WTC11 (cell line): ENCODE measurements around the gene CLDN22. TPM values are rescaled to one million over a fixed set of nuclear protein-coding genes. Genes with fewer than 3 reads are reported as not detected.

ENCODE experiments used
- ATAC-seq: fragments of 200-7000 bp; cut with Tn5 transposase; 2 replicates; pipeline ENCODE4 v1.10.0; 2021; ENCODE audit warnings: mild to moderate bottlenecking, moderate library complexity
- CTCF ChIA-PET: fragments of 300-600 bp; sonication (Branson Sonifier 250); formaldehyde crosslinking; loops from one replicate; lab custom pipeline; 2021; ENCODE audit warnings: antibody characterized with exemption; lab: Charles Lee
- POLR2A ChIA-PET: fragments of 350-600 bp; sonication (Branson Sonifier 250); formaldehyde crosslinking; loops from one replicate; lab custom pipeline; 2021; ENCODE audit warnings: antibody characterized with exemption; lab: Charles Lee
- DNase-seq: peaks from one replicate; pipeline ENCODE4 v3.0.0; 2021; ENCODE audit warnings: low spot score
- H3K27ac Mint-ChIP-seq: 2 replicates; pipeline ENCODE4 v1.8.0; 2021; ENCODE audit warnings: mixed read lengths
- H3K27me3 Mint-ChIP-seq: 2 replicates; pipeline ENCODE4 v1.8.0; 2021; ENCODE audit warnings: low read depth, mild to moderate bottlenecking, moderate library complexity, mixed read lengths
- H3K36me3 Mint-ChIP-seq: 2 replicates; pipeline ENCODE4 v1.8.0; 2021; ENCODE audit warnings: mixed read lengths
- H3K4me1 Mint-ChIP-seq: 2 replicates; pipeline ENCODE4 v1.8.0; 2022; ENCODE audit warnings: mixed read lengths
- H3K4me3 Mint-ChIP-seq: 2 replicates; pipeline ENCODE4 v1.8.0; 2021; ENCODE audit warnings: mild to moderate bottlenecking, moderate library complexity, mixed read lengths
- H3K9me3 Mint-ChIP-seq: 2 replicates; pipeline ENCODE4 v1.8.0; 2021; ENCODE audit warnings: mixed read lengths
- AFF4 ChIP-seq: sonication (generic); formaldehyde crosslinking; IDR thresholded peaks from 2 replicates; pipeline ENCODE4 v1.8.1; 2023; ENCODE audit warnings: mild to moderate bottlenecking, missing genetic modification reagents, borderline replicate concordance
- CBFB ChIP-seq: sonication (generic); formaldehyde crosslinking; IDR thresholded peaks from 2 replicates; pipeline ENCODE4 v1.8.1; 2022; ENCODE audit warnings: mild to moderate bottlenecking, low read depth, missing genetic modification reagents
- E2F5 ChIP-seq: sonication (generic); formaldehyde crosslinking; IDR thresholded peaks from 2 replicates; pipeline ENCODE4 v1.8.1; 2022; ENCODE audit warnings: mild to moderate bottlenecking, moderate library complexity, missing genetic modification reagents
- EMX1 ChIP-seq: fragments of 250-450 bp; sonication (Bioruptor Pico); IDR thresholded peaks from 2 replicates; pipeline ENCODE4 v1.8.0; 2021; ENCODE audit warnings: mild to moderate bottlenecking
- FOXK1 ChIP-seq: sonication (generic); formaldehyde crosslinking; IDR thresholded peaks from 2 replicates; pipeline ENCODE4 v1.8.0; 2022; ENCODE audit warnings: mild to moderate bottlenecking, moderate library complexity, missing genetic modification reagents
- HMGXB4 ChIP-seq: sonication (generic); formaldehyde crosslinking; IDR thresholded peaks from 2 replicates; pipeline ENCODE4 v1.8.1; 2023; ENCODE audit warnings: mild to moderate bottlenecking, moderate library complexity, missing genetic modification reagents
- IRF2 ChIP-seq: sonication (generic); formaldehyde crosslinking; IDR thresholded peaks from 2 replicates; pipeline ENCODE4 v1.8.0; 2022; ENCODE audit warnings: low read depth, missing genetic modification reagents, borderline replicate concordance
- JAZF1 ChIP-seq: fragments of 250-450 bp; sonication (Bioruptor Pico); IDR thresholded peaks from 2 replicates; pipeline ENCODE4 v1.9.0; 2021; ENCODE audit warnings: moderate library complexity, mild to moderate bottlenecking, inconsistent platforms
- KAT7 ChIP-seq: sonication (generic); formaldehyde crosslinking; IDR thresholded peaks from 2 replicates; pipeline ENCODE4 v1.8.1; 2023; ENCODE audit warnings: missing genetic modification reagents, mild to moderate bottlenecking, borderline replicate concordance
- OVOL2 ChIP-seq: fragments of 250-450 bp; sonication (Bioruptor Pico); IDR thresholded peaks from 2 replicates; pipeline ENCODE4 v1.9.0; 2021; ENCODE audit warnings: mild to moderate bottlenecking, borderline replicate concordance
- RELA ChIP-seq: sonication (generic); formaldehyde crosslinking; IDR thresholded peaks from 2 replicates; pipeline ENCODE4 v1.8.1; 2022; ENCODE audit warnings: missing genetic modification reagents, mild to moderate bottlenecking, borderline replicate concordance
- SMAD4 ChIP-seq: sonication (generic); formaldehyde crosslinking; IDR thresholded peaks from 2 replicates; pipeline ENCODE4 v1.8.0; 2022; ENCODE audit warnings: mild to moderate bottlenecking, missing genetic modification reagents
- TEAD1 ChIP-seq: sonication (generic); formaldehyde crosslinking; IDR thresholded peaks from 2 replicates; pipeline ENCODE4 v1.8.0; 2022; ENCODE audit warnings: mild to moderate bottlenecking, missing genetic modification reagents
- ZBTB21 ChIP-seq: sonication (generic); formaldehyde crosslinking; IDR thresholded peaks from 2 replicates; pipeline ENCODE4 v1.8.1; 2023; ENCODE audit warnings: mild to moderate bottlenecking, missing genetic modification reagents, borderline replicate concordance
- ZNF121 ChIP-seq: sonication (generic); formaldehyde crosslinking; IDR thresholded peaks from 2 replicates; pipeline ENCODE4 v1.8.0; 2023; ENCODE audit warnings: missing genetic modification reagents
- ZNF138 ChIP-seq: sonication (generic); formaldehyde crosslinking; conservative IDR thresholded peaks from 2 replicates; pipeline ENCODE4 v1.8.1; 2022; ENCODE audit warnings: mild to moderate bottlenecking, moderate library complexity, missing genetic modification reagents
- ZNF263 ChIP-seq: sonication (generic); formaldehyde crosslinking; IDR thresholded peaks from 2 replicates; pipeline ENCODE4 v1.8.1; 2022; ENCODE audit warnings: low read depth, mild to moderate bottlenecking, moderate library complexity, missing genetic modification reagents
- ZNF396 ChIP-seq: fragments of 250-450 bp; sonication (Bioruptor Pico); IDR thresholded peaks from 2 replicates; pipeline ENCODE4 v1.8.0; 2021; ENCODE audit warnings: mild to moderate bottlenecking, moderate library complexity, borderline replicate concordance
- ZNF416 ChIP-seq: fragments of 250-450 bp; sonication (Bioruptor Pico); IDR thresholded peaks from 2 replicates; pipeline ENCODE4 v1.9.0; 2021; ENCODE audit warnings: mild to moderate bottlenecking, inconsistent platforms
- total RNA-seq: library from RNA; stranded (reverse); gene quantifications from 3 replicates; pipeline ENCODE4 v1.2.3, GENCODE V29; 2021
- TF ChIP-seq, protein P1 (sequence below): sonication (generic); formaldehyde crosslinking; IDR thresholded peaks from 2 replicates; pipeline ENCODE4 v1.8.1; 2023; ENCODE audit warnings: mild to moderate bottlenecking, missing genetic modification reagents
- TF ChIP-seq, protein P2 (sequence below): sonication (generic); formaldehyde crosslinking; IDR thresholded peaks from 2 replicates; pipeline ENCODE4 v1.8.1; 2023; ENCODE audit warnings: mild to moderate bottlenecking, missing genetic modification reagents, moderate library complexity

The CLDN22 gene
- total RNA-seq, 1 experiment from 2014 or later, result not detected

- no peak for TF ChIP-seq ZNF396 (CRISPR knock-in tag)
- TF ChIP-seq ZBTB21 (CRISPR knock-in tag), result no peak
- TF ChIP-seq IRF2, result no peak
- TF ChIP-seq, protein P1, sequence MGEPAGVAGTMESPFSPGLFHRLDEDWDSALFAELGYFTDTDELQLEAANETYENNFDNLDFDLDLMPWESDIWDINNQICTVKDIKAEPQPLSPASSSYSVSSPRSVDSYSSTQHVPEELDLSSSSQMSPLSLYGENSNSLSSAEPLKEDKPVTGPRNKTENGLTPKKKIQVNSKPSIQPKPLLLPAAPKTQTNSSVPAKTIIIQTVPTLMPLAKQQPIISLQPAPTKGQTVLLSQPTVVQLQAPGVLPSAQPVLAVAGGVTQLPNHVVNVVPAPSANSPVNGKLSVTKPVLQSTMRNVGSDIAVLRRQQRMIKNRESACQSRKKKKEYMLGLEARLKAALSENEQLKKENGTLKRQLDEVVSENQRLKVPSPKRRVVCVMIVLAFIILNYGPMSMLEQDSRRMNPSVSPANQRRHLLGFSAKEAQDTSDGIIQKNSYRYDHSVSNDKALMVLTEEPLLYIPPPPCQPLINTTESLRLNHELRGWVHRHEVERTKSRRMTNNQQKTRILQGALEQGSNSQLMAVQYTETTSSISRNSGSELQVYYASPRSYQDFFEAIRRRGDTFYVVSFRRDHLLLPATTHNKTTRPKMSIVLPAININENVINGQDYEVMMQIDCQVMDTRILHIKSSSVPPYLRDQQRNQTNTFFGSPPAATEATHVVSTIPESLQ (CRISPR knock-in tag), result no peak
- no peak for TF ChIP-seq E2F5 (CRISPR knock-in tag)
- TF ChIP-seq JAZF1 (CRISPR knock-in tag), result no peak
- TF ChIP-seq ZNF121 (CRISPR knock-in tag), result no peak
- no peak for TF ChIP-seq TEAD1 (CRISPR knock-in tag)
- no peak for TF ChIP-seq SMAD4 (CRISPR knock-in tag)
- TF ChIP-seq KAT7 (CRISPR knock-in tag), result no peak
Measured at GRCh38 chr4:183328832-183329231, 8.8 kb upstream of the CLDN22 start (continued).

DNA sequence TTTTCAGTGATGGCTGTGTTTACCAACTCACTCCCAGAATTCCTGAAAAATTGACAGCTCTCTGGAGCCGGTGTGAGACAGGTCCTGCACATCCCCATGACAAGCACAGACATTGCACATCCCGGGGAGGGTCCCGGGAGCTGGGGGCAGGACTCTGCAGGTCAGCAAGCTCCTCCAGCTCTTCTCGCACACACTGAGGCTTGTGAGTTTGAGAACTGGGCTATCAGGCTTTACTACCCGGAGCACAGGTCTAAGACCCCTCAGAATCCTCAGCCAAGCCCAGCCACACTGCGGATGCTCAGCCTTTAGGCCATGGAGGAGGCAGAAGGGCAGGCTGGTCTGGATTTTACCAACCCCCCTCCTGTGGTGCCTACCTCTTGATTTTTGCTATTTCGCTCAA lies 7.8 kb upstream of the CLDN22 start:
- H3K4me1 Mint-ChIP-seq, result no peaks in the 10 kb centered on the region
- no peak for DNase-seq
- no peak overlapping the region for H3K4me3 Mint-ChIP-seq

More for the DNA sequence above, 7.8 kb upstream of the CLDN22 start:
- Mint-ChIP-seq H3K36me3 (peaks cover 22% of the 10 kb centered on the region), H3K27me3 (no peaks in the 10 kb centered on the region), H3K9me3 (peaks cover 29% of the 10 kb centered on the region), H3K27ac (no peak overlapping the region)
- TF ChIP-seq AFF4 (CRISPR knock-in tag) (no peak), OVOL2 (CRISPR knock-in tag) (no peak), RELA (no peak), FOXK1 (CRISPR knock-in tag) (no peak), CBFB (CRISPR knock-in tag) (no peak), EMX1 (CRISPR knock-in tag) (no peak), HMGXB4 (no peak), ZNF416 (no peak), ZNF263 (CRISPR knock-in tag) (no peak), ZNF138 (CRISPR knock-in tag) (no peak)
- TF ChIP-seq, protein P2, sequence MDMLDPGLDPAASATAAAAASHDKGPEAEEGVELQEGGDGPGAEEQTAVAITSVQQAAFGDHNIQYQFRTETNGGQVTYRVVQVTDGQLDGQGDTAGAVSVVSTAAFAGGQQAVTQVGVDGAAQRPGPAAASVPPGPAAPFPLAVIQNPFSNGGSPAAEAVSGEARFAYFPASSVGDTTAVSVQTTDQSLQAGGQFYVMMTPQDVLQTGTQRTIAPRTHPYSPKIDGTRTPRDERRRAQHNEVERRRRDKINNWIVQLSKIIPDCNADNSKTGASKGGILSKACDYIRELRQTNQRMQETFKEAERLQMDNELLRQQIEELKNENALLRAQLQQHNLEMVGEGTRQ, result no peak
- POLR2A ChIA-PET, result no interaction called here
- no peak for ATAC-seq
- CTCF ChIA-PET, result interaction anchor here (0.9 kb wide), 1 partner anchor 273 kb away, joined by 5 read pairs; no protein-coding TSS in a partner anchor
